DMS114 treated with DMSO at 0.1 percent for 48 hours (cell line): Measurements from ENCODE around the gene USB1.
A peak's percentile ranks its signal among the peaks of the same experiment; 100 is the strongest.

ENCODE experiments used
- DNase-seq: peaks from one replicate; lab custom pipeline; 2025; ENCODE audit not compliant: unreplicated experiment; lab: John Stamatoyannopoulos, UW

USB1 gene

DNA sequence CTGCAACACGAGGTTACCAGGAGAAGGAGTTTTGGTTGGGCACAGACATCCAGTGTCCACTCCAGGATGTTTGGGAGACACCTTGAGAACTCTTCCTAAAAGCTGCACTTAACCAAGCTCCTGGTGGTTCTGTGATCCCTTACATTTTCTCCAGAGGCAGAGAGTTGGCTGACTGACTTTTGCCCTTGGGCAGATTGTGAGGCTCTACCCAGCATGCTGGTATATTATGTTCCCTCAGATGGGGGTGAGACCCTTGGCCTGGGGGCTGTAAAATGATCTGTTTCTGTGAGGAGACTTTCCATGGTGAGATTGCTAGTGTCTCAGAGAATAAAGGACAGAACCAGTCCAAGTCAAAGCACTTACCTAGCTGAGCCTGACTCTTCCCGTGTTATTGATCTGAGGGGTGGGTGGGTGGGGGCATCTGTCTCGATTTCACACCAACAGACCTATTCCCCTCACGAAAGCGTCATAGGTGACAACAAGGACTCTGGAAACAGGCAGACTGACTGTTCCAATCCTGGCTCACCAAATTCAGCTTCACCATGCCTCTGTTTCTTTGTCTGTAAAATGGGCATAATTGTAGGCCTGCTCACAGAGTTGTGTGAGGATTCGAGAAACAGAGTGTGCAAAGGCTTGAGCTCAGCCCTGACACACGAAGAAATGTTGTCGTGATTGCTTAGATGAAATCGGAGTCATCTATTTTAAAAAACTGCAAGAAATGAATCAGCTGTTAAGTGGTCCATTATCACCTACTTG lies 12.2 kb downstream of the USB1 start:
- DNase-seq = no peak

DNA sequence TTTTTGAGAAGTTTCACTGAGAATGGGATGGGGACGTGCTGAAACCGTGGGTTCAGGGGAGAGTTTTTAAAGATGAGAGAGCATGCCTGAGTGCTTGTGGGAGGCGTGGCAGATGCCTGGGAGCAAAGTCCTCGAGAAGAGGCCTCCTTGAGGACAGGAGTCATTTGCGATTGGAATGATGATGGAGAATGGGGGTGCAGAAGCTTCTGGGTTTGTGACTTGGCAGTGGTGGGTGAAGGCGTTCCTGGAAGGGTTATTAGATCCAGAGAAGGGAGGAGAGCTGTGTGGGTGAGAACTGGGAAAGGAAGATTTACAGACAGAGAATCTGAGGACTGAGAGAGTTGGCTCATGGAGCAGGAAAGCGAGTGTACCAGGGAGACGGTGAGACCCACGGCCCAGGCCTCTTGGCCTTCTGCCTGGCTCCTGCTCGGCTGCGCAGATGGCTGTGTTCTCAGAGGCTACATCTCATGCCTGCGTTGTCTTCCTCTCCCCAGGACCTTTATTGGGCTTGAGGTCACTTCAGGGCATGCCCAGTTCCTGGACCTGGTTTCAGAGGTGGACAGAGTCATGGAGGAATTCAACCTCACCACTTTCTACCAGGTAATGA lies 15.7 kb downstream of the USB1 start:
- DNase-seq = no peak

DNA sequence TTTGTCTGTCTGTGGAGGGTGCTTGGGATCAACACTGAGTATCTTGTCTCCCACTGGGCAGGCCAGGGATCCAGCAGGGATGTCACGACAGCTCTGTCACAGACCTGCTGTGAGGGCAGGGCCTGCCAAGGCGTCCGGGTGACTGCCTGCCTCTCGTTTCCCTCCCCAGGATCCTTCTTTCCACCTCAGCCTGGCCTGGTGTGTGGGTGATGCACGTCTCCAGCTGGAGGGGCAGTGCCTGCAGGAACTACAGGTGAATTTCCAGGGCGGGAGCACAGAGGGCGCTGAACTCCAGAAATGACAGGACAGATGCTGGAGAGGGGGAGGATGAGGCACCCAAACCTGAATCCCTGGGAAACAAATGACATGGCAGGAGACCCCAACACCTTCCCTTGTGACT lies 17.6 kb downstream of the USB1 start:
- no peak for DNase-seq

DNA sequence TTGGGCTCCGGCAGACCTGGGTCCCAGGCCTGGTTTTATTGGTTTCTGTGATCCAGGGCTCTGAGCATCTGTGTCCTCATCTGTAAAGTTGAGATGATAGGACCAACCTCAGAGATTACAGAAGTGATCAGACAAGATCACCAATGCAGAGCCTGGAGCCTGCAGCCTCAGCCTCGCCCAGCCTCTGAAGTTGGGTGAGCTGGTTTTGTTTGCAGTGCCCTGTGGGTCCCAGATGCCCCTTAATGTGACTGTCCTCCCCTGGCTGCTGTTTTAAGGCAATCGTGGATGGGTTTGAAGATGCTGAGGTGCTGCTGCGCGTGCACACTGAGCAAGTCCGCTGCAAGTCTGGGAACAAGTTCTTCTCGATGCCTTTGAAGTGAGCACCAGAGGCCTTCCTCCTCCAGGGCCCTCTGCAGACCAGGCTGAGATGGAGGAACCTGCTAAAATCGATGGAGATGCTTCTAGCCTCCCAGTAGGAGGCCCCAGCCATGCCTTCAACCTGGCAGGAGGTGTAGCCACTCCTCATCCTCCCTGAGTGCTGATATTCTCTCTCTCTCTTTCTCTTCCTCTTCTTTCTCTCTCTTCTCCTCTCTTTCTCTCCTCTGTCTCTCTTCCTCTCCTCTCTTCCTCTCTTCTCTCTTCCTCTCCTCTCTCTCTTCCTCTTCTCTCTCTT lies 18.8 kb downstream of the USB1 start:
- no peak for DNase-seq

DNA sequence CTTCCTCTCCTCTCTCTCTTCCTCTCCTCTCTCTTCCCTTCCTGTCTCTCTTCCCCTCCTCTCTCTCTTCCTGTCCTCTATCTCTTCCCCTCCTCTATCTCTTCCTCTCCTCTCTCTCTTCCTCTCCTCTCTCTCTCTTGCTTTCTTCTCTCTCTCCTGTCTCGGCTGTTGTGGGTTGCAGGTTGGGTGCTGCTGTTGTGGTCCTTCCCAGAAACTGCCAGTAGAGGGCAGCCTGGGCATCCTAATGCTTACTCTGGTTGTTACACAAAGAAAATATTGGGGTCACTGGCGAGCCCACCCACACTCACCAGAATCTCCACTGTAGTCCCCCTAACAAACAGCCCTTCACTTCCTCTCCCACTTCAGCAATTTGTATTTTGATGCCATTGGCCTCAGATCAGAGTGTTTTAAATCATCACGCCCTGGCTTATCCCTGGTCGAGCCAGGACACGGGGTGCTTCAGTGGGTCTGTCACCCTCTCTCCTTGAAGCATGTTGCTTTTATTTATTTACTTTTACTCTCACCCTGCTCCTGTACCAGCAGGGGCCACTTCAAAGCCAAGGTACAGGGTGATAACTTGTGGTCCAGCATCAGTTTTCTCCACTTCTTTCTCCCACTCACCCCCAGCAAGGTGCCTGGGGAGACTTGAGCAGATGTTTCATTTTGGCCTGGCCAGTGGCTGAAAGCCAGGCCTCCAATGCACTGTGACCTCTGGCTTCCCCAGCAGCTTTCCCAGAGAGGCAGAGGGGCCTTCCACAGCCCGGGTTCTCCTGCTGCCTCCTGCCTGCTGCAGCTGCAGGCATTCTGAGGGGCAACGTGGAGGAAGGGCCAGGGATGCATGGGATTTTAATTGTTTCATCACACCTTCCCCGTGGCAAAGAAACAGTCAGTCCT lies 19.7 kb downstream of the USB1 start:
- peak; percentile 60 for DNase-seq

DNA sequence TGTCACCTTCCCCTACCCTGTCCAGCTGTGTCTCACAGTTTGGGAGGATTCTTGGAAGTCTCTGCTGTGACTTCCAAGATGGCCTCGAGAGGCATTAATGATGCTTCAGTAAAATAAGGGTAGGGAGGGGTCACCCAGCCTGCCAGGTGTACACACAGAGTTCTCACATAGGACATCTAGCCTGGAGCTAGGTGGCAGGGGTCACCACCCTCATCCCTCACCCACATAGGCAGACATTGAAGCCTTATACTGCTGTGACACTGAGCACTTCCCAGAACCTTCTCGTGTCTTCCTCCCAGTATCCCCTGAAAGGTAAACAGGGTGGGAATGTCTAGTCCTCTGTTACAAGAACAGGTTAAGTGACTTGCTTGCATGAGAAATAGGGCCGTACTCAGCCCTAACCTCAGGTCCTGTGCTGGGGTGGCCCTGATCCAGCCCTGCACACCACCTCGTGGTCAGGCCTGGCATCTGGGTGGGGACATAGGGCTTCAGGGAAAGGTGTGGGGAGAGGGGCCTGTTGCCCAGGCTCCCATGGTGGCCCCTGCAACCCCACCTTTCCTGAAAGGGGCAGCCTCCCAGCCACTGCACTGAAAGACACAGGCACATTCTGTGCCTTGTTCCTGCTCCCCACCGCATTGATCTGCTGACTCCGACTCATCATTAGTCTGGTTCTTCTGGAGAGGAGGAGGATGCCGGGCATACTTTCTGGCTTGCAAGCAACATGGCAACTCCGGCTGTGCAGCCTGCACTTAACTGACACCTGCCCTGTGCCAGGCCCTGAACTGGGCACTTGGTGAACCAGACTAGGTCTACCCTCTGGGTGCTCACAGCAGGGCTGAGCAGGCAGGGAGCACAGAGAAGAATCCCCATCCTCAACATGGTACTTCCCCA lies 20.7 kb downstream of the USB1 start:
- DNase-seq = no peak

DNA sequence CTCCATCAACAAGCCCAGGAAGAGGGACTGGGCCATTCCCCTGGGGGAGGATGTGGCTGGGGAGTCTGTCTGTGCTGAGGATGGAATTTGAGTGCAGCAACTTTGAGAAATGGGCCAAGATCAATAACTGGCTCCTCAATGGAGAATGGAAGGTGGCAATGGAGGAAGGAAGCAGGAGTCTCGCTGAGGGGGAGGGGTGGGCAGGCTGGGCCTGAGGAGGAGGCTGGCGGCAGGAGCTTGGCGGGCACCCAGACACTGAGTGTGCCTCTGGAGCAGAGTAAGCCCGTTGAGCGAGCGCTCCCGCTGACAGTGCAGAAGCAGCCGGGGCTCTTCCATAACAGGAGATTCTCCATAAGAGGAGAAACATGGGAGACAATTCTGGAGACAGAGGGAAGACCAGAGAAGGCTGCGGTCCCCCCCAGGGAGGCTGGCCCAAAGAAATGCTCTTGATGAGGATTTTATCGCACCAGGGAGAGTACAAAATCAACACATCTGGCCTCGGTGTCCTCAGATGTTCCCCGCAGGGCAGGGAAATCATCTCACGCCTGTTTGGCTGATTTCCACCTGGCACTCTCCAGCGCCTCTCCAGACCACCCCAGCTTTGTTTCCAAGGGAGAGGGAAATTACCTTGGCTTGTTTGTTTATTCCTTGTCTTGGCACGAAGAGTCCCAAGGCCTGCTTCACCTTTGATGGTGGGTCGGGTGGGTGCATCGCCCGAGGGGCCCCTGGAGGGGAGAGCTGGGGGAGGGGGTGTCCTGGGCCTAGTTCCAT lies 21.6 kb downstream of the USB1 start:
- DNase-seq = no peak

DNA sequence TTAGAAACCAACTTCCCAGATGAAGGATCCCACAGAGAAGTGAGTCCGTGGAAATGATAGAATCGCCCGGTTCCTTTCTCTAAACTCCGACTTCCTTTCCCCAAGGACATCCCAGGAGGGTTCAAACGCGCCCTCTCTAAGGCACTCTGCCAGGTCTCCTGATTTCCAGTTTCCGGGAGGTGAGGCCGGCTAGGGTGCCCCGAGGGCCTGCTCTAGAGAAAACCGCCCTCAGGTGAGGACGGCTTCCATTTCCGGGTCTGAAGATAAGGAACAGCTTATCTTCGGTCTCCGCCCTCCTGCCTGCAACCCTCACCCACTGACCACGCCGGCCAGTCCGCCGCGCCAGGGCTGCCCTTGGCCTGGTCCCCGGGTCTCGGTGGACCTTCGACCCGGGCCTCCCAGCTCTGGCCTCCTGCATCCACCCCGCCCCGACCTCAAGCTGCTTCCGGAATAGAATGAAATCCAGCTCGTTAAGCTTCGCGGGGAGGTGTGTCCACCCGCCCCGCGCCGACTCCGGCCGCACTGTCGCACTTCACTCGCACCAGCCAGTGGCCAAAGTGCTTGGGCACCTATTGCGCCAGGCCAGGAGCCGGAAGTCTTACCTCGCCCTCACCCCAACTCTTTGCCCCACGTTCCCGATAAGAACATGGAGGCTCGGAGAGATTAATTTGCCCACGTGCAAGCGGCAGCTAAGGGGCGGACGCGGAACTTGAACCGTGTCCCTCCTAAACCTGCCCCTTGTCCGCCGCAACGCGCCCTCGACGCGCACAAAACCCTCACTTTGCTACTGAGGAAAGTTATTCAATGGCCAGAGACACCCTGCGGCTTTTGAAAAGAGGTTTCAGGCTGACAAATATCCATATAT lies 23.5 kb downstream of the USB1 start:
- DNase-seq = no peak

DNA sequence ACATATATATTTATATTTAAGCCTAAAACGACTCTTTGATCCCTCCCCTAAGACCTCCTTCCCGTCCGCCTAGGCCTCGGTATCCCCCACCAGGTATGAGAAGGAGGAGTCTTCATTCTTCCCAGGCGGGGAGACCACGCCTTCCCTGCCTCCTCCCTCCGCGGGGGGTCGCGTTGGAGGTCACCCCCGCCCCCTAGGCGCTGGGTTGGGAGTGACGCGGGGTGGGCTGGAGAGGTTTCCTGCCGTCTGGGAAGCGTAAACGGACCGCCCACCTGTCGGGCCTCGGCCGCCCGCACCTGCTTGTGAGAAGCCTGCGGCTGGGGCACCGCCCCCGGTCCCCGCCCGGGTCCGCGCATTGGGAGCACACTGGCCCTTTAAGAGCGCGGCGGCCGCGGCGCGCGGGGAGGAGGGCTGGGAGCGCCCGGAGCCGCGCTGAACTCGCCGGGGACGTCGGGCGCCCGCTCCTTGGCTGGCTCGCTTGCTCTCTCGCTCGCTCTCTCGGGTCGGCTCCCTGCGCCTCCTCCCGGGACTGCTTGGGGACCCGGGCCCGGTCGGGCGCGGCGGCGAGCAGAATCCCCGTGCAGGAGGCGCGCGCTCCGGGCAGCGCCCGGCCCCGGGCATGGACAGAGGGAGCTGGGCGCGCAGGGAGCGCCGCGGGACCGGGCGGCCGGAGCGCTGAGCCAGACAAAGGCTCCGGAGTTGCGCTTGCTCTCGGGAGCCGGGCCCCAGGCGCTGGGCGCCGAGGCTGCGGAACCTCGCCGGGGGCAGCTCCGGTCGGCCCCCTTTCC lies 24.3 kb downstream of the USB1 start, which contains the start of gene MMP15:
Gene MMP15 (plus strand): TSS at position 404 of the 788 bp plus-strand sequence. CDS start 597 bp downstream, outside the sequence.
- DNase-seq = peak; percentile 45

DNA sequence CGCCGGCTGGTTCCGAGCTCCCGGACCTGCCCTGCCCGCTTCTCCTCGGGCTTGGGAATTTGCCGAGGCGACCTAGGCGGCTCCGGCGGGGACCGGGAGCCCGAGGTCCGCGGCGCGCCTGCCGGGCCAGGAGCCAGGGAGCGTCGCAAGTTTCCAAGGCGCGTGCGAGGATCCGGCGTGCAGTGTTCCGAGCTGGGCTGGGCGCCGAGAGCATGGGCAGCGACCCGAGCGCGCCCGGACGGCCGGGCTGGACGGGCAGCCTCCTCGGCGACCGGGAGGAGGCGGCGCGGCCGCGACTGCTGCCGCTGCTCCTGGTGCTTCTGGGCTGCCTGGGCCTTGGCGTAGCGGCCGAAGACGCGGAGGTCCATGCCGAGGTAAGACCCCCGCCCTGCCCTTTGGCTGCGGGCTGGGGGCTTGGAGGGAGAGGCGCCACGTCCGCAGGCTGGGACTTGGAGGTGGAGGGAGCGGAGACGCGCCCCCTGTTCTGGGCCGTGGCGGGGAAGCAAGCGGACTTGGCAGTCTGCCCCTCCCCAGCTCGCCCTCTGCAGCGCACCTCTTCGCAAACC lies 25.0 kb downstream of the USB1 start:
- no peak for DNase-seq

DNA sequence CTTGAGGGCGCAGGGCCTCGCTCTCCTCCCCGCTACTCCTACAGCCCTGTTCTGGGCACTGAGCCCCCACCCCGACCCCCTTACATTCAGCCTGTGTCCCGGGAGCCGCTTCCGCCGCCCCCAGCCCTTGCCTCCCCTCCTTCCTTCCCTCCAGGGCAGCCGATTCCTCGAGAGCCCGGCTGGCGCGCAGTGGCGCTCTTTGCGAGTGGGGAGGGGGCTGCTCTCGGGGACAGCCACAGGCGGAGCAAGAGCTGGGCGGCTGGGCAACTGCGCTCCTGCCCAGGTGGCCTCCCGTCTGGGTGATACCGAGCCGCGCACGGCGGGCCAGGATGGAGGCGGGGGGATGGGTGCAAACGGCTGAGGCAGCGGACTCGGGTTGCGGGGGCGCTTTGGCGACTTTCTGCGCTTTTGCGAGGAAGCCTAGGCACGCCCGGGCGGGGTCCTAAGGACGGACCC lies 25.5 kb downstream of the USB1 start:
- no peak for DNase-seq

DNA sequence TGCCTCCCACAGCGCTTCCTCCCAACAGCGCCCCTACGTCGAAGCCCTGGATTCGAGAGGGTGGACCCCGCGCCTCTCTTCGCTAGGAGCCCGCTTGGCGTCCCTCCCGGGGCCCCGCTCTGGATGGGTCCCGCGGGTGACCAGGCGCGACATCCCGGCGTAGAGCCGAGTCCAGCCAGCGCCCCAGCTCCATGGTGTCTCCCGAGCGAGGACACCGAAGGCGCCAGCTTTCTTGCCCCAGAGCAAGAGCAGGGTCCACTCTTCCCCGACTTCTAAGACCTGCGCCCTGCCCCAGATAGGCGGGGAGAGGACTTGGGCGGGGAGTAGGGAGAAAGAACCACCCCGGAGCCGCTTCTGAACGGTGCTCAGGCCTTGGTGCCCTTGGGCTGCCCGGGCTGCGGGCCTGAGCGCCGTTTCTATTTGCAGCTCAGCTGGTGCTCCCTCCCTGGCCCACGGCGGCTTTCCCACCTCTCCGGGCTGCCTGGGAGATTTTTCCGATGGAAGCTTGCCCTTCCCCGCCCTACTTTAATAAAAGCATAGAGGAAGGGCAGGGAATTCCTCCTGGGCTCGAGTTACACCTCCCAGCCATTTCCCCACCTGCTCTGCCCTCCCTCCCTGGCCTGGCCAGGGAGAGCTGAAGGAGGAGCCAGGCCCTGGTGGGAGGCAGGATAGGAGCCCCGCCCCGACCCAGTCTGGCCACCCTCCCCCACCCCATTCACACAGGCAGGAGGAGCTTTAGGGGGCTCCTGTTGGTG lies 26.1 kb downstream of the USB1 start:
- no peak for DNase-seq

DNA sequence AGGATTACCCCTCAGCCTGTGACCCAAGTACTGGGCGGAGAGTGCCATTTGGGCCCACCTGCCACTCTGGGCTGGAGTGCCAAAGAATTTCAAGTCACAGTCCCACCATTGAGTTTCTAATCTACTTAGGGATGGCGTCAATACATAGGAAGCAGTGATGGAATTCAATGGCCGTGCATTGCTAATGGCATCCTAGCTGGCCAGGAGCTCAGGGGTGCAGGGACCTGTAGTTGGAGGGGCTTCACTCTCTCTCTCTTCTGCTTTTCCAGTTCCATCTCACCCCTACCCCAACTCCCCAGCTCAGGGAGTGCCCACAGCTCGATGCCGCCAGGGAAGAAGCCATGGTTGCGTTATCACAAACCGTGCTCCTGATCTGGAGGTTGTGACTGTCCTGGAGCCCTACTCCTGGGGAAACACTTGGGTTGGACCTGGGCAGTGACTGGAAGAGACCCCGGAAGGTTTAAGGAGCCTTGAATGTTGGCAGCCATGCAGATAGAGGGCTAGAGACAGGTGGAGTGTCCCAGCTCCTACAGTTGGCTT lies 26.8 kb downstream of the USB1 start:
- no peak for DNase-seq

DNA sequence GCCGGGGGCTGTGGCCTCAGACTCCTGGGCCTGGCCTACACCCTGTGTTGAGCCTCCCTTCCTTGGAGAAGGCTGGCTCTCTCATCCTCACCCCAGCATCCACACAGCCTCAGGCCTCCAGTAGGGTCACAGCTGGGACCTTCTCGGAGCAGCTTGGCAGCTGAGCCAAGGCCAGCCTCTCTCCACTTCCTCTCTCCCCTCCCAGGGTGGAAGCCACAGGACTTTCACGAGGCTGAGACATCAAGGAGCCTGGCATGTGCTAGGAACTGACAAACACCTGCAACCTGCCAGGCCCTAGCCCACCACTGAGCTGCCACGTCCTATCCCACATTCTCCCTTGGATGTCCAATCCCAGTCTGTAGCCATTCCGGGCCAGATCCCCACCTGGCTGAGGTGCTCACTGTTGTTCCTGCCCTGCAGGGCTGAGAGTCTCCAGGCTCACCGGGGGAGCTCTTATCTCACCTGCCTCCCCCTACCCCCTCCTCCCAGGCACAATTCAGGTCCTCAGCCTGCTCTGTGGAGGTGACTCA lies 27.4 kb downstream of the USB1 start:
- DNase-seq = no peak

DNA sequence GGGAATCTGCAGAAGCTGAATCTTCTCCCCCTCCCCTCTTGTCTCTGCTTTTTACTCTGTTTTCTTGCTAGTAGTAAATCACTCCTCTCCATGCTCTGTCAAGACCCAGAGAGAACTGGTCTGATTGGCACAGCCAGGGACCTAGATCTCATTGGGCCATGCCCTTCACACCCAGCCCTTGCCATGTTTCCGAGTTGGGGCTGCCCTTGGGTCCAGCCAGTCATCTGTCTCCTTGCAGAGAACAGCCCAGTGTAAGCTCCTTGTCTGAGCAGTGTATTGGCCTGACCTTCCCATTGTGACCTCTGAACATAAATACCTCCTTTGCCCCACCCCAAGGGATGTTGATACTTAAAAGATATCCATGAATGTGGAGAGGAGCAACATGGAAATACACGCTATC lies 28.2 kb downstream of the USB1 start:
- DNase-seq = no peak
